Measurements from ENCODE around the gene SYT13.

Gene SYT13

GRCh38 chr11:45313171-45313865 lies 27.2 kb upstream of the SYT13 start:
- no peak for DNase-seq (ENCODE audit: extremely low read depth in 1 of 2, low read depth in 1 of 2)

GRCh38 chr11:45305874-45306623 lies 19.9 kb upstream of the SYT13 start:
- DNase-seq (ENCODE audit: extremely low read depth in 1 of 2, low read depth in 1 of 2): no peak

- no peak for DNase-seq (ENCODE audit: extremely low read depth in 1 of 2, low read depth in 1 of 2)
Measured at GRCh38 chr11:45304992-45305335, 18.8 kb upstream of the SYT13 start.

GRCh38 chr11:45304111-45304991 lies 18.2 kb upstream of the SYT13 start:
- no peak for DNase-seq (ENCODE audit: extremely low read depth in 1 of 2, low read depth in 1 of 2)

- no peak for DNase-seq (ENCODE audit: extremely low read depth in 1 of 2, low read depth in 1 of 2)
Measured at GRCh38 chr11:45303316-45303715, 17.2 kb upstream of the SYT13 start.

GRCh38 chr11:45301537-45302246 lies 15.6 kb upstream of the SYT13 start:
- no peak for DNase-seq (ENCODE audit: extremely low read depth in 1 of 2, low read depth in 1 of 2)

GRCh38 chr11:45300715-45301114 lies 14.6 kb upstream of the SYT13 start:
- DNase-seq (ENCODE audit: extremely low read depth in 1 of 2, low read depth in 1 of 2): no peak

- DNase-seq (ENCODE audit: extremely low read depth in 1 of 2, low read depth in 1 of 2): no peak
Measured at GRCh38 chr11:45298718-45299117, 12.6 kb upstream of the SYT13 start.

- no peak for DNase-seq (ENCODE audit: extremely low read depth in 1 of 2, low read depth in 1 of 2)
Measured at GRCh38 chr11:45296075-45296474, 9.9 kb upstream of the SYT13 start.

GRCh38 chr11:45294499-45294898 lies 8.4 kb upstream of the SYT13 start:
- DNase-seq (ENCODE audit: extremely low read depth in 1 of 2, low read depth in 1 of 2): no peak

- DNase-seq (ENCODE audit: extremely low read depth in 1 of 2, low read depth in 1 of 2): peak; percentile 12 to 22
Measured at GRCh38 chr11:45293566-45294192, 7.5 kb upstream of the SYT13 start.

GRCh38 chr11:45290586-45290985 lies 4.4 kb upstream of the SYT13 start:
- DNase-seq (ENCODE audit: extremely low read depth in 1 of 2, low read depth in 1 of 2): no peak

- no peak for DNase-seq (ENCODE audit: extremely low read depth in 1 of 2, low read depth in 1 of 2)
Measured at GRCh38 chr11:45289369-45289768, 3.2 kb upstream of the SYT13 start.

- DNase-seq (ENCODE audit: extremely low read depth in 1 of 2, low read depth in 1 of 2): no peak
Measured at GRCh38 chr11:45288339-45288738, 2.2 kb upstream of the SYT13 start.

- DNase-seq (ENCODE audit: extremely low read depth in 1 of 2, low read depth in 1 of 2): no peak
Measured at GRCh38 chr11:45287316-45287903, 1.3 kb upstream of the SYT13 start.

GRCh38 chr11:45285250-45285828 lies 802 bp downstream of the SYT13 start:
- DNase-seq (ENCODE audit: extremely low read depth in 1 of 2, low read depth in 1 of 2): no peak

GRCh38 chr11:45282081-45282480 lies 4.1 kb downstream of the SYT13 start:
- DNase-seq (ENCODE audit: extremely low read depth in 1 of 2, low read depth in 1 of 2): no peak

- no peak for DNase-seq (ENCODE audit: extremely low read depth in 1 of 2, low read depth in 1 of 2)
Measured at GRCh38 chr11:45280449-45280848, 5.7 kb downstream of the SYT13 start.

- no peak for DNase-seq (ENCODE audit: extremely low read depth in 1 of 2, low read depth in 1 of 2)
Measured at GRCh38 chr11:45279645-45280044, 6.5 kb downstream of the SYT13 start.

GRCh38 chr11:45278714-45279113 lies 7.4 kb downstream of the SYT13 start:
- DNase-seq (ENCODE audit: extremely low read depth in 1 of 2, low read depth in 1 of 2): no peak

Data from activated CD8-positive, alpha-beta memory T cell treated with anti-CD3 and anti-CD28 coated beads for 1 hour (primary cell).